Neural cell (in vitro differentiated cells): ENCODE results near the gene CDC20.

Experiments used
- CTCF ChIP-seq: fragments of 450-650 bp; IDR thresholded peaks from 2 replicates; pipeline ENCODE4 v1.5.1; 2014; ENCODE audit warnings: antibody characterized with exemption, mild to moderate bottlenecking, moderate library complexity; ENCODE audit not compliant: poor library complexity, severe bottlenecking
- EP300 ChIP-seq: fragments of 450-650 bp; conservative IDR thresholded peaks from 2 replicates; pipeline ENCODE4 v1.6.1; 2014; ENCODE audit warnings: antibody characterized with exemption, mild to moderate bottlenecking, moderate library complexity; ENCODE audit not compliant: poor library complexity, severe bottlenecking
- EZH2 ChIP-seq: fragments of 200-600, 300-800 bp; shearing (Covaris generic), sonication (generic); IDR thresholded peaks from 2 replicates; pipeline ENCODE4 v1.6.1; 2014; ENCODE audit warnings: antibody characterized with exemption, low read length, borderline replicate concordance, mild to moderate bottlenecking; ENCODE audit not compliant: insufficient read depth, poor library complexity, severe bottlenecking
- POLR2AphosphoS5 ChIP-seq: IDR thresholded peaks from 2 replicates; pipeline ENCODE4 v1.6.1; 2012
- RAD21 ChIP-seq: fragments of 450-650 bp; conservative IDR thresholded peaks from 2 replicates; pipeline ENCODE4 v1.6.1; 2014; ENCODE audit warnings: antibody characterized with exemption, mild to moderate bottlenecking, moderate library complexity
- TAF1 ChIP-seq: IDR thresholded peaks from 2 replicates; pipeline ENCODE4 v1.6.1; 2012; ENCODE audit warnings: low read depth

- TF ChIP-seq CTCF (no peak), POLR2AphosphoS5 (no peak), EZH2 (no peak), EP300 (no peak), RAD21 (no peak), TAF1 (no peak)
Observed at GRCh38 chr1:43324810-43325209, 34.0 kb upstream of the CDC20 start.
